OCI-LY3 (cell line): ENCODE results near the gene CRELD2.

Experiments used
- H2AFZ ChIP-seq: fragments of 200-600, 300-600 bp; shearing (Covaris generic); 2 replicates; pipeline ENCODE4 v1.6.0; 2014; ENCODE audit warnings: antibody characterized with exemption, low read depth, low read length
- H3K27ac ChIP-seq: fragments of 200-600, 300-600 bp; sonication (generic); 2 replicates; pipeline ENCODE4 v1.5.1; 2014; ENCODE audit warnings: mild to moderate bottlenecking, low read length, moderate library complexity, mixed read lengths
- H3K27me3 ChIP-seq: fragments of 200-600, 300-600 bp; sonication (generic); 2 replicates; pipeline ENCODE4 v1.6.1; 2014; ENCODE audit warnings: low read depth, low read length, mixed read lengths
- H3K36me3 ChIP-seq: fragments of 200-600, 300-600 bp; sonication (generic); replicated peaks from 2 replicates; pipeline ENCODE3; 2014; ENCODE audit warnings: low read depth, low read length, mixed read lengths
- H3K4me1 ChIP-seq: fragments of 300-600, 200-600 bp; sonication (generic); 2 replicates; pipeline ENCODE4 v1.6.1; 2014; ENCODE audit warnings: low read length, mixed read lengths
- H3K4me2 ChIP-seq: fragments of 200-600, 300-600 bp; sonication (generic); 2 replicates; pipeline ENCODE4 v1.6.1; 2014; ENCODE audit warnings: low read length, mixed read lengths
- H3K4me3 ChIP-seq: fragments of 300-600, 200-600 bp; sonication (generic); 2 replicates; pipeline ENCODE4 v1.5.1; 2014; ENCODE audit warnings: antibody characterized with exemption, mild to moderate bottlenecking, low read length, moderate library complexity
- H3K79me2 ChIP-seq: fragments of 300-600, 200-600 bp; shearing (Covaris generic); 2 replicates; pipeline ENCODE4 v1.6.1; 2014; ENCODE audit warnings: mild to moderate bottlenecking, low read length, mixed read lengths
- H3K9ac ChIP-seq: fragments of 300-600, 200-600 bp; shearing (Covaris generic); 2 replicates; pipeline ENCODE4 v1.6.0; 2014; ENCODE audit warnings: mild to moderate bottlenecking, low read length, moderate library complexity
- H3K9me3 ChIP-seq: fragments of 200-600, 300-600 bp; shearing (Covaris generic); 2 replicates; pipeline ENCODE4 v1.6.1; 2014; ENCODE audit warnings: low read length, mixed read lengths; ENCODE audit not compliant: insufficient read depth
- H4K20me1 ChIP-seq: fragments of 200-600, 300-600 bp; sonication (generic); 2 replicates; pipeline ENCODE4 v1.6.1; 2016; ENCODE audit warnings: low read length, mixed read lengths; ENCODE audit not compliant: insufficient read depth
- EZH2phosphoT487 ChIP-seq: fragments of 200-600 bp; shearing (Covaris generic); IDR thresholded peaks from 2 replicates; pipeline ENCODE4 v1.6.1; 2018; ENCODE audit warnings: antibody characterized with exemption, mixed run types, low read depth
- TF ChIP-seq, protein P1 (sequence below): fragments of 200-600, 300-600 bp; sonication (generic); IDR thresholded peaks from 2 replicates; pipeline ENCODE4 v1.5.1; 2014; ENCODE audit warnings: antibody characterized with exemption, low read length, low read depth

The CRELD2 gene

GRCh38 chr22:49953027-49953679 lies 34.7 kb downstream of the CRELD2 start:
- H3K4me1 ChIP-seq: peaks cover 9% of the 10 kb centered on the region
- no peak overlapping the region for H2AFZ ChIP-seq
- H3K36me3 ChIP-seq: no peaks in the 10 kb centered on the region
- H3K4me3 ChIP-seq: no peak overlapping the region
- no peaks in the 10 kb centered on the region for H4K20me1 ChIP-seq
- H3K9me3 ChIP-seq: no peaks in the 10 kb centered on the region
- H3K27ac ChIP-seq: no peak overlapping the region
- no peaks in the 10 kb centered on the region for H3K79me2 ChIP-seq
- TF ChIP-seq, protein P1, sequence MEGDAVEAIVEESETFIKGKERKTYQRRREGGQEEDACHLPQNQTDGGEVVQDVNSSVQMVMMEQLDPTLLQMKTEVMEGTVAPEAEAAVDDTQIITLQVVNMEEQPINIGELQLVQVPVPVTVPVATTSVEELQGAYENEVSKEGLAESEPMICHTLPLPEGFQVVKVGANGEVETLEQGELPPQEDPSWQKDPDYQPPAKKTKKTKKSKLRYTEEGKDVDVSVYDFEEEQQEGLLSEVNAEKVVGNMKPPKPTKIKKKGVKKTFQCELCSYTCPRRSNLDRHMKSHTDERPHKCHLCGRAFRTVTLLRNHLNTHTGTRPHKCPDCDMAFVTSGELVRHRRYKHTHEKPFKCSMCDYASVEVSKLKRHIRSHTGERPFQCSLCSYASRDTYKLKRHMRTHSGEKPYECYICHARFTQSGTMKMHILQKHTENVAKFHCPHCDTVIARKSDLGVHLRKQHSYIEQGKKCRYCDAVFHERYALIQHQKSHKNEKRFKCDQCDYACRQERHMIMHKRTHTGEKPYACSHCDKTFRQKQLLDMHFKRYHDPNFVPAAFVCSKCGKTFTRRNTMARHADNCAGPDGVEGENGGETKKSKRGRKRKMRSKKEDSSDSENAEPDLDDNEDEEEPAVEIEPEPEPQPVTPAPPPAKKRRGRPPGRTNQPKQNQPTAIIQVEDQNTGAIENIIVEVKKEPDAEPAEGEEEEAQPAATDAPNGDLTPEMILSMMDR: no peak
- no peak for TF ChIP-seq EZH2phosphoT487
- no peaks in the 10 kb centered on the region for H3K27me3 ChIP-seq
- no peak overlapping the region for H3K4me2 ChIP-seq
- no peak overlapping the region for H3K9ac ChIP-seq

- Histone ChIP-seq H3K4me1 (peaks cover 9% of the 10 kb centered on the region), H2AFZ (no peak overlapping the region)
- TF ChIP-seq, protein P1: no peak
- TF ChIP-seq EZH2phosphoT487: no peak
Observed at GRCh38 chr22:49953680-49954344, 35.4 kb downstream of the CRELD2 start.

GRCh38 chr22:49954354-49954753 lies 35.9 kb downstream of the CRELD2 start:
- Histone ChIP-seq H3K9ac (no peak overlapping the region), H3K9me3 (no peaks in the 10 kb centered on the region), H4K20me1 (no peaks in the 10 kb centered on the region), H2AFZ (no peak overlapping the region), H3K4me2 (no peak overlapping the region), H3K79me2 (peaks cover 2% of the 10 kb centered on the region; the same call in 1 of the 2 replicates), H3K27me3 (no peaks in the 10 kb centered on the region), H3K4me3 (no peak overlapping the region), H3K36me3 (no peaks in the 10 kb centered on the region), H3K27ac (no peak overlapping the region), H3K4me1 (peaks cover 13% of the 10 kb centered on the region)
- TF ChIP-seq EZH2phosphoT487: no peak
- TF ChIP-seq, protein P1: no peak

More at GRCh38 chr22:49953680-49954344, 35.4 kb downstream of the CRELD2 start:
- Histone ChIP-seq H3K4me3 (no peak overlapping the region), H3K27me3 (no peaks in the 10 kb centered on the region), H3K9me3 (no peaks in the 10 kb centered on the region), H3K27ac (no peak overlapping the region), H3K36me3 (no peaks in the 10 kb centered on the region), H3K9ac (no peak overlapping the region), H4K20me1 (no peaks in the 10 kb centered on the region), H3K4me2 (no peak overlapping the region), H3K79me2 (no peaks in the 10 kb centered on the region)

DNA sequence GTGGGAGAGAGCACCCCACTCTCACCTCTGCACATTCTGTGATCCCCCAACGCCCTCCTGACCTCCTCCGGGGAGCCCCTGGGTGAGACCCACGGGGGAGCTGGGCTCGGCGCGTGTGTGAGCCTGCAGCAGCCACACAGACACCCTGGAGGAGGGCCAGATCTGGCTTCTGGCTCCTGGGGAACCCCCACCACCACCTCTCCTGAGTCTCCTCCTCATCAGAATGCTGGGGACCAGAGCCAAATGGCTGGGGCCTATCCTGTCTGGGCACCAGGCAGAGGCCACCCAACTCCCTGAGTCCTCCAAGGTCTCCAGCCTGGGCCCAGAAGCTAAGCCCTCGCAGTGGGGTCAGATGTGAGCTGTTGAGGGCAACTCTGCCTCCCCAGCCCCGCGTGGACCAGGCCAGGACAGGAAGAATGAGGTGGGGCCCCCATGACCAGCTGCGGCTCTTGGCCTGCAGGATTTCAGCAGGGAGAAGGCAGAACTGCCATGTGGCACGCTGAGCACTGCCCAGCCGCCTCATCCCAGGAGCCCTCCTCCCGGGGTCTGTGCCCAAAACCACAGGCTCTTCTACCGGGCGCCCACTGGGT lies 36.7 kb downstream of the CRELD2 start:
- H3K79me2 ChIP-seq: peaks cover 8% of the 10 kb centered on the region; the same call in 1 of the 2 replicates
- H3K4me1 ChIP-seq: peaks cover 17% of the 10 kb centered on the region
- no peaks in the 10 kb centered on the region for H3K36me3 ChIP-seq
- TF ChIP-seq, protein P1: no peak
- no peak for TF ChIP-seq EZH2phosphoT487
- no peak overlapping the region for H3K9ac ChIP-seq
- no peaks in the 10 kb centered on the region for H3K27me3 ChIP-seq
- no peak overlapping the region for H2AFZ ChIP-seq
- H3K4me3 ChIP-seq: no peak overlapping the region
- no peaks in the 10 kb centered on the region for H4K20me1 ChIP-seq
- no peaks in the 10 kb centered on the region for H3K9me3 ChIP-seq
- no peak overlapping the region for H3K4me2 ChIP-seq
- no peak overlapping the region for H3K27ac ChIP-seq
